ENCODE data around the gene FHIT.

DNA sequence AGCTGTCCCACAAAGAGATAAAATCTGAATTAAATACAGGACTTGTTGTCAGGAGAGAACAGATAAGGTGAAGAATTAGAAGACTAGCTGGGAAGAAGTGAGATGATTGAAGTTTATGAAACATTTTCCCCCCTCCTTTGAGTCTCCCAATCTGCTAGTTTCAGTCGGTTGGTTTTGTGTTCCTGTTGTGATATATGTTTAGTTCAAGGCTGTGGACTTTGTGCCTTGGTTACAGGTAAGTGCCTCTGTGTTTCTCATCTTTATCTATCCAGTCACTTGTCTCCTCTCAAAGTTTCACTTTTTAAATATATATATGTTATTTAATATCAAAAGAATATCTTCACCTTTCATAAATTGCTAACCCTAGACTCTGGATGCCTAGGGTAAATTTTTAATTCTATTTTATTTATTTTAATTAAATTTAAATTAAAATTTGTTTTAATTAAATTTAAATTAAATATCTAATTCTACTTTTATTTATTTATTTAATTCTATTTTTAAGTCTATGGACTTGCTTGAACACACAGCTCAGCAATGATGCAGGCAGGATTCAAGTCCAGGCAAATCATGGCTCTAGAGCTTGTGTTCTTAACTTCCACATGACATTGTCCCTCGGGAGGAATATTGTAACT is 190.0 kb downstream of the FHIT start:
- TF ChIP-seq, protein P1, sequence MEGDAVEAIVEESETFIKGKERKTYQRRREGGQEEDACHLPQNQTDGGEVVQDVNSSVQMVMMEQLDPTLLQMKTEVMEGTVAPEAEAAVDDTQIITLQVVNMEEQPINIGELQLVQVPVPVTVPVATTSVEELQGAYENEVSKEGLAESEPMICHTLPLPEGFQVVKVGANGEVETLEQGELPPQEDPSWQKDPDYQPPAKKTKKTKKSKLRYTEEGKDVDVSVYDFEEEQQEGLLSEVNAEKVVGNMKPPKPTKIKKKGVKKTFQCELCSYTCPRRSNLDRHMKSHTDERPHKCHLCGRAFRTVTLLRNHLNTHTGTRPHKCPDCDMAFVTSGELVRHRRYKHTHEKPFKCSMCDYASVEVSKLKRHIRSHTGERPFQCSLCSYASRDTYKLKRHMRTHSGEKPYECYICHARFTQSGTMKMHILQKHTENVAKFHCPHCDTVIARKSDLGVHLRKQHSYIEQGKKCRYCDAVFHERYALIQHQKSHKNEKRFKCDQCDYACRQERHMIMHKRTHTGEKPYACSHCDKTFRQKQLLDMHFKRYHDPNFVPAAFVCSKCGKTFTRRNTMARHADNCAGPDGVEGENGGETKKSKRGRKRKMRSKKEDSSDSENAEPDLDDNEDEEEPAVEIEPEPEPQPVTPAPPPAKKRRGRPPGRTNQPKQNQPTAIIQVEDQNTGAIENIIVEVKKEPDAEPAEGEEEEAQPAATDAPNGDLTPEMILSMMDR (IDR thresholded peaks at IDR 0.05), result no peak
- TF ChIP-seq POLR2AphosphoS5 (IDR thresholded peaks at IDR 0.05) (no peak), POLR2A (IDR thresholded peaks at IDR 0.05; ENCODE audit: low read depth) (no peak)

Measured in esophagus muscularis mucosa (tissue), 3 donors.